ENCODE results near the gene DTL. TPM values are rescaled to one million over a fixed set of nuclear protein-coding genes. Genes with fewer than 3 reads are reported as not detected.

DTL gene
- total RNA-seq, 4 donors from 2014 or later: 0.06 to 0.17 (median 0.17) TPM; not detected in 1

GRCh38 chr1:212147581-212148033 is 112.1 kb downstream of the DTL start:
- Histone ChIP-seq H3K9me3 (no peaks in the 10 kb centered on the region), H3K27ac (replicated peaks in 1 of 4) (no peak overlapping the region), H3K36me3 (no peaks in the 10 kb centered on the region), H3K27me3 (no peaks in the 10 kb centered on the region), H3K4me1 (no peaks in the 10 kb centered on the region), H3K4me3 (no peak overlapping the region)
- no peak for TF ChIP-seq EP300 (IDR thresholded peaks at IDR 0.05)
- no peak for TF ChIP-seq CTCF (IDR thresholded peaks at IDR 0.05)
- TF ChIP-seq POLR2AphosphoS5 (IDR thresholded peaks at IDR 0.05): no peak
- TF ChIP-seq POLR2A (IDR thresholded peaks at IDR 0.05; ENCODE audit: low read depth): no peak
- no peak for DNase-seq (ENCODE audit: extremely low spot score)
- intact Hi-C loops (cut with DNase I): no loop called here
- 84% methylated on average over 7 of the region's 7 CpGs for WGBS

DNA sequence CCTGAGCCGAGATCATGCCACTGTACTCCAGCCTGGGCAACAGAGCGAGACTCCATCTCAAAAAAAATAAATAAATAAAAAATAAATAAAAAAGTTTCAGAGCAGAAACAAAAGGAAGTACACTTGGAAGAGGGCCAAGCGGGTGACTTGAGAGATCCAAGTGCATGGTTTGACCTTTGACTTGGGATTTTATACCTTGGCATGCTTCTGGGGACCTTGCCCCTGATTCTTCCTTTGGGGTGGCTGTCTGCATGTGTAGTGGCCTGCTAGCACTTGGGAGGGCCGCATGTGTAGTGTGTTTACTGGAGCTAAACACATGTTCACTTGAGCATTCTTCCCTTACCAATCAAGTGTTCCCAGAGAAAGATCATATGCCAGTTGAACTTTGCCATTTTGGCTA is 114.0 kb downstream of the DTL start:
- Histone ChIP-seq H3K27me3 (no peaks in the 10 kb centered on the region), H3K9me3 (no peaks in the 10 kb centered on the region), H3K27ac (replicated peaks in 1 of 4) (no peak overlapping the region), H3K36me3 (no peaks in the 10 kb centered on the region), H3K4me3 (no peak overlapping the region), H3K4me1 (no peaks in the 10 kb centered on the region)
- intact Hi-C loops (cut with DNase I): no loop called here
- 95% methylated on average over 4 of the region's 4 CpGs for WGBS
- no peak for DNase-seq (ENCODE audit: extremely low spot score)
- TF ChIP-seq POLR2A (IDR thresholded peaks at IDR 0.05; ENCODE audit: low read depth) (no peak), CTCF (IDR thresholded peaks at IDR 0.05) (no peak), EP300 (IDR thresholded peaks at IDR 0.05) (no peak), POLR2AphosphoS5 (IDR thresholded peaks at IDR 0.05) (no peak)

GRCh38 chr1:212152308-212152693 is 116.8 kb downstream of the DTL start:
- Histone ChIP-seq H3K36me3 (no peaks in the 10 kb centered on the region), H3K4me3 (no peak overlapping the region), H3K4me1 (no peaks in the 10 kb centered on the region), H3K9me3 (no peaks in the 10 kb centered on the region), H3K27me3 (no peaks in the 10 kb centered on the region), H3K27ac (replicated peaks in 1 of 4) (no peak overlapping the region)
- no peak for TF ChIP-seq POLR2AphosphoS5 (IDR thresholded peaks at IDR 0.05)
- no peak for TF ChIP-seq CTCF (IDR thresholded peaks at IDR 0.05)
- TF ChIP-seq EP300 (IDR thresholded peaks at IDR 0.05): no peak
- TF ChIP-seq POLR2A (IDR thresholded peaks at IDR 0.05; ENCODE audit: low read depth): no peak
- intact Hi-C loops (cut with DNase I): no loop called here
- no peak for DNase-seq (ENCODE audit: extremely low spot score)
- WGBS: 38% methylated on average over 2 of the region's 2 CpGs

- no peaks in the 10 kb centered on the region for H3K4me1 ChIP-seq
- no peak for TF ChIP-seq CTCF (IDR thresholded peaks at IDR 0.05)
- no peak overlapping the region for H3K27ac ChIP-seq (replicated peaks in 1 of 4)
- H3K27me3 ChIP-seq: no peaks in the 10 kb centered on the region
- H3K4me3 ChIP-seq: no peak overlapping the region
- no peaks in the 10 kb centered on the region for H3K9me3 ChIP-seq
- no peak for DNase-seq (ENCODE audit: extremely low spot score)
- intact Hi-C loops (cut with DNase I): no loop called here
- WGBS: 93% methylated on average over 4 of the region's 4 CpGs
- H3K36me3 ChIP-seq: no peaks in the 10 kb centered on the region
Measured at GRCh38 chr1:212152869-212153268, 117.3 kb downstream of the DTL start.

- Histone ChIP-seq H3K9me3 (no peaks in the 10 kb centered on the region), H3K4me1 (no peaks in the 10 kb centered on the region), H3K27ac (replicated peaks in 1 of 4) (no peak overlapping the region), H3K27me3 (no peaks in the 10 kb centered on the region), H3K36me3 (no peaks in the 10 kb centered on the region), H3K4me3 (no peak overlapping the region)
- TF ChIP-seq POLR2AphosphoS5 (IDR thresholded peaks at IDR 0.05) (no peak), POLR2A (IDR thresholded peaks at IDR 0.05; ENCODE audit: low read depth) (no peak), EP300 (IDR thresholded peaks at IDR 0.05) (no peak), CTCF (IDR thresholded peaks at IDR 0.05) (no peak)
- intact Hi-C loops (cut with DNase I): no loop called here
- no peak for DNase-seq (ENCODE audit: extremely low spot score)
Measured at GRCh38 chr1:212153635-212154034, 118.1 kb downstream of the DTL start.
